ENCODE measurements around the gene IQGAP2.

The IQGAP2 gene

DNA sequence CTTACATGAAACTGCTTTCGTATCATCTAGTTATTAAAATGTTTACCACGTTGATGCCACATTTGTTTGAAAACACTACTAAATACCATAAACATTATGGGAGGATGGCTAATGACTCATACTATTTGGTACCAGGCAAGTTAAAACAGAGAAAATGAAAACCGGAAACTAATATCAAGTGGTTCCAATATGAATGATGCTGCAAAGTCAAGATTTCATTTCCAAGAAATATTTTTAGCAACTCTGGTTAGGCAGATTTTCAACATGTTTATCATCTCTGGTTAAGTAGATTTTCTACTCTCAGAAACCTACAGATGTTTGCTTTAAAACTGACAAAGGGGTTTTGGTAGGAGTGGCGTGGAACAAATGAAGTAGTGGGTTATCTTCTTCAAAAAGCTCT lies 307.9 kb downstream of the IQGAP2 start:
- Histone ChIP-seq H3K9me3 (ENCODE audit: control insufficient read depth, insufficient read depth, low read length) (no peaks in the 10 kb centered on the region), H3K36me3 (ENCODE audit: control insufficient read depth, low read length) (no peaks in the 10 kb centered on the region; the same call in 1 of the 2 replicates), H3K4me1 (ENCODE audit: control insufficient read depth, low read length) (no peaks in the 10 kb centered on the region), H3F3A (ENCODE audit: control insufficient read depth, insufficient read depth) (no peaks in the 10 kb centered on the region), H3K9me2 (replicated peaks; ENCODE audit: control insufficient read depth, low read length) (no peaks in the 10 kb centered on the region), H4K20me1 (ENCODE audit: control insufficient read depth, insufficient read depth, low read depth, low read length) (no peaks in the 10 kb centered on the region), H3K4me3 (ENCODE audit: low read length) (no peak overlapping the region), H3K27me3 (ENCODE audit: control insufficient read depth, low read length) (no peaks in the 10 kb centered on the region), H3K4me2 (ENCODE audit: low read length) (no peak overlapping the region), H3K27ac (ENCODE audit: low read depth, low read length) (no peak overlapping the region), H3K79me2 (ENCODE audit: control insufficient read depth, low read length) (no peaks in the 10 kb centered on the region)
- no peak for TF ChIP-seq EZH2phosphoT487 (IDR thresholded peaks at IDR 0.05; ENCODE audit: borderline replicate concordance, low read length)
- TF ChIP-seq, protein P1, sequence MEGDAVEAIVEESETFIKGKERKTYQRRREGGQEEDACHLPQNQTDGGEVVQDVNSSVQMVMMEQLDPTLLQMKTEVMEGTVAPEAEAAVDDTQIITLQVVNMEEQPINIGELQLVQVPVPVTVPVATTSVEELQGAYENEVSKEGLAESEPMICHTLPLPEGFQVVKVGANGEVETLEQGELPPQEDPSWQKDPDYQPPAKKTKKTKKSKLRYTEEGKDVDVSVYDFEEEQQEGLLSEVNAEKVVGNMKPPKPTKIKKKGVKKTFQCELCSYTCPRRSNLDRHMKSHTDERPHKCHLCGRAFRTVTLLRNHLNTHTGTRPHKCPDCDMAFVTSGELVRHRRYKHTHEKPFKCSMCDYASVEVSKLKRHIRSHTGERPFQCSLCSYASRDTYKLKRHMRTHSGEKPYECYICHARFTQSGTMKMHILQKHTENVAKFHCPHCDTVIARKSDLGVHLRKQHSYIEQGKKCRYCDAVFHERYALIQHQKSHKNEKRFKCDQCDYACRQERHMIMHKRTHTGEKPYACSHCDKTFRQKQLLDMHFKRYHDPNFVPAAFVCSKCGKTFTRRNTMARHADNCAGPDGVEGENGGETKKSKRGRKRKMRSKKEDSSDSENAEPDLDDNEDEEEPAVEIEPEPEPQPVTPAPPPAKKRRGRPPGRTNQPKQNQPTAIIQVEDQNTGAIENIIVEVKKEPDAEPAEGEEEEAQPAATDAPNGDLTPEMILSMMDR (IDR thresholded peaks at IDR 0.05; ENCODE audit: low read depth, low read length, poor library complexity, severe bottlenecking): no peak

DNA sequence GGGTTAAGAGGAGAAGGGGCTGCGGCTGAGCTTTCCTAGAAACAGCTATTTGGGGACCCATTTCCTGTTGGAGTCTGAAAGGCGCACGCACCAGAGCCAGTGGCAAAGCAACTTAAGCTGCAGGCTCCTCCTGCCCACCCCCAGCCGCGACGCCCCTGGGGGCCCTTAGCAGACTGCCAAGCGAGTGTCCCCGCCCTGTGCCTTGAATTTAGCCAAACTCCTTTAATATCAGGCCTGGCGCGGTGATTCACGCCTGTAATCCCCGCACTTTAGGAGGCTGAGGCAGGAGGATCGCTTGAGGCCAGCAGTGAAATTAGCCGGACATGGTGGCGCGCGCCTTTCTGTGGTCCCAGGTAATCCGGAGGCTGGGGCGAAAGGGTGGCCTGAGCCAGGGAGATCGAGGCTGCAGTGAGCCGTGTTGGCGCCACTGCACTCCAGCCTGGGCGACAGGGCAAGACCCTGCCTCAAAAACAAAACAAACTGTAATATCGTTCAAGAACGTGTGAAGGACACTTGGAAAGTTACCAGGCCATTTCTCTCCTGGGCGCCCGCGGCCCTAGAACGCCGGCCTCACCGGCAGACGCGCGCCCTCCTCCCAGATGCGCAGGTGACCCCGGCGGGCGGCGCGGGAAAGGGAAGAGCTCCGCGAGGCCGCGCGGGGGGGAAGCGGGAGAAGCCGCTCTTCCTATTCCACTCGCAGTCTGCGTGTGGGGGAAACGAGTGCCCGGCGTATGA lies 311.8 kb downstream of the IQGAP2 start:
- Histone ChIP-seq H3K79me2 (ENCODE audit: control insufficient read depth, low read length) (no peaks in the 10 kb centered on the region), H3K9me3 (ENCODE audit: control insufficient read depth, insufficient read depth, low read length) (no peaks in the 10 kb centered on the region), H3K4me1 (ENCODE audit: control insufficient read depth, low read length) (no peaks in the 10 kb centered on the region), H3K27ac (ENCODE audit: low read depth, low read length) (no peak overlapping the region), H3K27me3 (ENCODE audit: control insufficient read depth, low read length) (no peaks in the 10 kb centered on the region), H3F3A (ENCODE audit: control insufficient read depth, insufficient read depth) (no peaks in the 10 kb centered on the region), H4K20me1 (ENCODE audit: control insufficient read depth, insufficient read depth, low read depth, low read length) (no peaks in the 10 kb centered on the region), H3K9me2 (replicated peaks; ENCODE audit: control insufficient read depth, low read length) (no peaks in the 10 kb centered on the region), H3K4me3 (ENCODE audit: low read length) (no peak overlapping the region), H3K36me3 (ENCODE audit: control insufficient read depth, low read length) (no peaks in the 10 kb centered on the region), H3K4me2 (ENCODE audit: low read length) (no peak overlapping the region)
- TF ChIP-seq, protein P1 (IDR thresholded peaks at IDR 0.05; ENCODE audit: low read depth, low read length, poor library complexity, severe bottlenecking): no peak
- TF ChIP-seq EZH2phosphoT487 (IDR thresholded peaks at IDR 0.05; ENCODE audit: borderline replicate concordance, low read length): no peak

DNA sequence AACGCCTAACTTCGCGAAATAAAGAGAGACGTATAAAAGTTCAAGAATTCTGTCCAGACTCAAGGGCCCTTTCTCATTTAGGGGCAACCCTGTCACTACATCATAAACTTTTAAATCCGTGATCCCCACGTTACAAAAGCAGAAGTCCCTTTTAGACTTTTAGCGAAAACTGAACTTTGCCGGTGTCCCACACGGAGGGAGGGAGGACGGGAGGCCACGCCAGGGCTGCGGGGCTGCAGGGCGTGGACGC lies 312.3 kb downstream of the IQGAP2 start:
- Histone ChIP-seq H3F3A (ENCODE audit: control insufficient read depth, insufficient read depth) (no peaks in the 10 kb centered on the region), H3K27ac (ENCODE audit: low read depth, low read length) (no peak overlapping the region), H3K9me2 (replicated peaks; ENCODE audit: control insufficient read depth, low read length) (no peaks in the 10 kb centered on the region), H3K4me1 (ENCODE audit: control insufficient read depth, low read length) (no peaks in the 10 kb centered on the region), H3K36me3 (ENCODE audit: control insufficient read depth, low read length) (no peaks in the 10 kb centered on the region), H3K4me3 (ENCODE audit: low read length) (no peak overlapping the region), H4K20me1 (ENCODE audit: control insufficient read depth, insufficient read depth, low read depth, low read length) (no peaks in the 10 kb centered on the region), H3K79me2 (ENCODE audit: control insufficient read depth, low read length) (no peaks in the 10 kb centered on the region), H3K4me2 (ENCODE audit: low read length) (no peak overlapping the region), H3K9me3 (ENCODE audit: control insufficient read depth, insufficient read depth, low read length) (no peaks in the 10 kb centered on the region), H3K27me3 (ENCODE audit: control insufficient read depth, low read length) (no peaks in the 10 kb centered on the region)
- no peak for TF ChIP-seq EZH2phosphoT487 (IDR thresholded peaks at IDR 0.05; ENCODE audit: borderline replicate concordance, low read length)
- TF ChIP-seq, protein P1 (IDR thresholded peaks at IDR 0.05; ENCODE audit: low read depth, low read length, poor library complexity, severe bottlenecking): no peak

Measured in DOHH2 (cell line).